ENCODE results near the gene FUBP3. TPM values are rescaled to one million over a fixed set of nuclear protein-coding genes. Genes with fewer than 3 reads are reported as not detected.

FUBP3 gene
- total RNA-seq, 1 experiment from 2014 or later: 57.3 TPM

DNA sequence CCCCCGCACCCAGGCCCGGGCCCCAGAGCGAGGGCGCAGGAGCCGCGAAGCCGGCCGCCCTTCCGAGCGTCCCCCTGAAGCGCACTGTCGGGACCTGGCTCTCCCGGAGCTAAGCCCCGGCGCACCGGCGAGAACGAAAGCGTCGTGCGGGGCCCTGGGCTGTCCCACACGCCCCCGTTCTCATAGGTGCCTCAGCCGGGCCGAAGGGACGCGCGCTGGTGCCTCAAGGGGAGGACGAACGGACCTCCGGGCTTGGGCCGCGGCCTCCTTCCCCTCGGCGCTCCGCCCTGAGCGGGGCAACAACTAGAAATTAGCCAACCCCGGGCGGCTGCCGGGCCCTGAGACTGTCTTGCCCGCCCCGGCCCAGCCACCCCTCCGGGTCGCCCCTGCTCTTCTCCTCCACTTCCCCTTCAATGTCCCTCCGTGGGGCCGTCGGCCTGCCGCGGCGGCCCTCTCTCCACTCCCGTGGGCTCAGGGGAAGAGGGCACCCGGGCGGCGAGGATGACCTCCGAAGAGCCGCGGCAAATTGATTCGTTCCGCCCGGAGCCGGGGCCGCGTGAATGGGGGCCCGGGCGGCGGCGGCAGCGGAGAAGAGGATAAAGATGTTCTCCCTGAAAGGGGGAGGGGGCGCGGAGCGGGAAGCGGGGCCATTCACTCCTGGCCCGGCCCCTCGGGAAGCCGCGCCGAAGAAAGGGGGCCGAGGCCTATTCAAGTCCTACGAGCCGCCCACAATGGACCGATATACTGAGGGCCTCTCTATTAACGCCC is 81.5 kb downstream of the FUBP3 start:
- DNase-seq (ENCODE audit: extremely low read depth, low read depth): no peak

DNA sequence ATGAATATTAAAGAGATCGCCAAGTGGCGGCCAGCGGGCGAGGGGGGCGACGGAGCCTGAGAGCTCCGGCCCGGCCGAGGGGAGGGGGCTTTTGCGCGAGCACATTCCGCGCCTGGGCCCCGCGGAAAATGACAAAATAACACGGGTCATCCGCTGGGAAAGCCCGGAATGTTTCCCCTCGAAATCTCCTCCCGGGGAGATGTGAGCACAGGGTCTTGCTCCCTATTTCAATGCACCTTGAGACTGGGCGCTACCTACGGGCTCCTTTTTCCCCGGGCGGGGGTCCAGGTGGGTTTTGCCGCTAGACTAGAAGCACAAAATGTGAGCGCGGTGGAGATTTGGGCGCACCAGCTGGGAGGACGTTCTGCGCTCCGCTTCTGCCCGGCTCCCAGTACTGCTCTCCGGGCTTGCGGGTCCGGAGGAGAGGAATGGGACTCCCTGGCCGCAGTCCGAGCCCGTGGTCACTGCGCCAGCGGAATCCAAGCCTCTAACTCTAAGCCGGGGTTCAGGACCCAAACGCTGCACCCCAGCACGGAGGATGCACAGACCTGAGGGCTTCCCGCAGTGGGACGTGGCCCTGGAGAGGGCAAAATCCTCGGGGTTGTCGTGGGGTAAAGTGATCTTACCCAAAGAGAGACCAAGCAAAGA is 82.2 kb downstream of the FUBP3 start:
- DNase-seq (ENCODE audit: extremely low read depth, low read depth): no peak

DNA sequence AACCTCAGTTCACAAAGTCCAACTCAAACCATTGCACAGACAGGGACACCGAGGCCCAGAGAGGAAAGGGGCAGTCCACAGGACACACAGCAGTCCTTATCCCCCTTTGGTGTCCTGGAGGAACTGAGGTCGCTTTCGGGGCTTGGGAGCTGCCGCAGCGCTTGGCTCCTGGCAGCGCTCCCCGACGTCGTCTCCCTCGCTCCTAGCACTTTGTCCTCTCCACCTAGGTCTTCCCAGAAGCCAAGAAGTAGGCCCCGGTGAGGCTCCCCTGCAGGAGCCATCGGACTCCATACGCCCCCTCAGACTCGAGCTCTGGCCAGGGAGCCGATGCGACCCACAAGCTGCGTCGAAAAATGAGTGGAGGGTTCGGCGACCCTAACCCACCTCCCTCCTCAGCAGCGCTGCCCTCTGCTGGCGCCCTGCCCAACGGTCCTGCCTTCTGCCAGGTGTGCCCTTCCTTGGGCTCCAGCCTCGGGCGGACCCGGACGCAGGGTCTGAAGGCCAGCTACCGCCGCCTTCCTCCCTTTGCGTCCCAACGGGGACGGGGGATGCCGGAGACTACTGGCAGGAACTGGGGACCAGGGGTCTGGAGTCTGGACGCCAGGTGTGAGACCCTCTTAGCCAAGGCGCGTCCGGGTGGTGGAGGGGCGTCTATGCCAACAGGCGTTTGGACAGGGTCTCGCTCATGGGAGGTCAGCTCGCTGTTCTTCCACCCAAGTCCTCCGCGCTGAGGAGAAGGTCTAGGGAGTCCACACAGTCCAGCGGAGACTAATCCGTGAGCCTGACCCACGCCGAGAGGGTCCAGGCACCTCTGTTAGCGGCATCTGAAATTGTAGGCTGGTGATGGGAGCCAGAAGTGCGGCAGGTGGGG is 83.0 kb downstream of the FUBP3 start:
- no peak for DNase-seq (ENCODE audit: extremely low read depth, low read depth)

DNA sequence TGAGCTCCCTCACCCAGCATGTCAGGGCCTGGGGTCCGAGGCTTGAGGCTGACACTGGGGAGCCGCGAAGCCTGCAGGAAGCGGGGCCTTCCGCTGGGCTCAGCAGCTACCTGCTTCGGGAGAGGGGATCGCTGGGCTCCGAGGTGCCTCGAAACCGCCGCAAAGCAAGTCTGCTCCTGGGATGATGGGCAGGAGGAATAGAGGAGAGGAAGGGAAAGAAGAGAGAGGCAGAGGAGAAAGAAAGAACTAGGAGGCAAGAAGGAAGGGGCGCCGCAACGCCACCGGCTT is 83.5 kb downstream of the FUBP3 start:
- DNase-seq (ENCODE audit: extremely low read depth, low read depth): no peak

DNA sequence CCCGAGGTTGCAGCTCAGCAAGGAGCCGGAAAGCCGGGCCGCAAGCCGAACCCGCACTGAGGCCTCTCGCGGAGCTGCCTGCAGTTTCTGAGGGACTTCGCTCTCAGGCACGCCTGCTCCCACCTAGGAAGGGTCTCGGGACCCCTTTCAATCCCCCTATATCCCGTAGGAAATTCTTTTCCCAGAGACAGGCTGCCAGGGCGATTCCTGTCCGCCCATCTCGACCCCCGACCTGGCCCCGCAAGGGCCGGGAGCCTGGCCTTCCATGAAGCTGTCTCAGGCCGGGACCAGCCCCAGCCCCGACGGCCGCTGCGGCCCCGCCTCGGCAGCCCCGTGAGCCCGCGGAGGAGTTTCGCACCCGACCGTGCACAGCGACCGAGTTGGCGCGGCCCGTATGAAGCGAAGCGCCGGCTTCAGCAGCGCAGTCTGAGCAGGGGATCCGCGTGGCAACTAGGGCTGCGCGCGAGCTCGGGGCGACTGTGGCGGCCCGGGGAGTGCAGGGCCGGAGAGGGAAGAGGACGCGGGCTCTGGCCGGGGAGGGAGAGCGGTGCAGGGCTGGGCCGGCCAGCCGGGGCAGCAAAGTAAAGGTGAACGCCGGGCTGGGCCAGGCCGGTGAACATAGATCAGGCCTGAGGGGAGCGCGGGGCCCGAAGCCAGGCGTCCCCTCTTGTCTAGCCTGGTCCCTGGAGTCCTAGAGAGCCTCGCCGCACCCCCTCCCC is 84.0 kb downstream of the FUBP3 start:
- DNase-seq (ENCODE audit: extremely low read depth, low read depth): no peak

DNA sequence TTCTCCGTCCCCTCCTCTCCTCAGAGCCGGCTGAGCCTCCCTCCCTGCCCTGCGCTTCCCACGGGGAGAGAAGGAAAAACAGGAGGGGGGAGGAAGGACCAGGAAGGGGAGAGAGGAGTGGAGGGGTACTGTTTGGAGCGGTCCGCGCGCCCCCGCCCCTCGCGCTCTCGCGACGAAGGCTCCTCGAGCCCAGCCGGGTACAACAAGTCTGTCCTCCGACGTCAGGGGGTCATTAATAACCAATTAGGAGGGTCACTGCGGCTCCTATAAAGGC is 84.5 kb downstream of the FUBP3 start:
- no peak for DNase-seq (ENCODE audit: extremely low read depth, low read depth)

DNA sequence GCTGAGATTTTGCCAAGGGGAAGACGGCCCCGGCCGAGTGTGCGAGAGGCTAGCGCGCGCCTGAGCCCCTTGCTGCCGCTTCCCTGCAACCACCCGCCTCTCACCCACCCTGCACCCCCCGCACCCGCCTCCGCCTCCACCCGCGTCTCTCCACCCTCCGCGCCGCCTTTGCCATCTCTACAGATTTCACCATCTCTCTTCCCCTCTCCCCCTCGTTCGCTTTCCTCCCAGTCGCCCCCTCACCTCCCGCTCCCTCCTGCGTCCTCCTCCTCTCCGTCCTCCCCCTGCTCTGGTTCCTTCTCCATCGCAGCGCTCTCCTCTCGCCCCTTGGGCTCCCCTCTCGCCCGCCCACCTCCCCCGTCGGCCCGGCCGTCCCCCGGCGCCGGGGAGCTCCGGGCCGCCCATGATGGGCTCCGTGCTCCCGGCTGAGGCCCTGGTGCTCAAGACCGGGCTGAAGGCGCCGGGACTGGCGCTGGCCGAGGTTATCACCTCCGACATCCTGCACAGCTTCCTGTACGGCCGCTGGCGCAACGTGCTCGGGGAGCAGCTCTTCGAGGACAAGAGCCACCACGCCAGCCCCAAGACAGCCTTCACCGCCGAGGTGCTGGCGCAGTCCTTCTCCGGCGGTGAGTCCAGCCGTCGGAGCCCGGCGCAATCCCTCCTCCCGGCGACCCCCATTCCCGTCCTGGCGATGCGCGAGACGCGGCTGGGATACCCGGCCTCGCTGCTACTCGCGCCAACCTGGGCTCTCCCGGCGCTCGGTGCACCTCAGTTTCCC is 85.1 kb downstream of the FUBP3 start, which contains the start of gene PRDM12:
TSS of gene PRDM12 (plus strand) at position 344 of the 778 bp plus-strand sequence. CDS start at position 404, 60 bp downstream.
- no peak for DNase-seq (ENCODE audit: extremely low read depth, low read depth)

DNA sequence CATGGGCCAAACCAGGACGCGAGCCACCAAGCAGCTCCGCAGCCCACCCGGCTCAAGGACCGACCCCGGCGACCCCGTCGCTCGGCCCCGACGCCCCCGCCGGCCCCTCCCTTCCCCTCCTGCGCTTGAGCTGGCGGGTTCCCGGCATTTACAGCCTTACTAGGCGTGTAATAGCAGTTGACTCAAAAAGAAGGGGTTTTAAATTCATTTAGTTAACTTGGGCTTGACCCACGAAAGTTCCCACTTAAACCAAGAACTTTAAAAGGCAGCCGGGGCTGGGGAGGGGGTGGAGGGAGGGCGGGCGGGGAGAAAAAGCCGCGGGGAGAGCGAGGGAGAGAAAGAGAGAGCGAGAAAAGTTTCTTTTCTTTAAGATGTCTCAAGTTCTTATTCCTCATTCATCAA is 85.7 kb downstream of the FUBP3 start:
- no peak for DNase-seq (ENCODE audit: extremely low read depth, low read depth)

DNA sequence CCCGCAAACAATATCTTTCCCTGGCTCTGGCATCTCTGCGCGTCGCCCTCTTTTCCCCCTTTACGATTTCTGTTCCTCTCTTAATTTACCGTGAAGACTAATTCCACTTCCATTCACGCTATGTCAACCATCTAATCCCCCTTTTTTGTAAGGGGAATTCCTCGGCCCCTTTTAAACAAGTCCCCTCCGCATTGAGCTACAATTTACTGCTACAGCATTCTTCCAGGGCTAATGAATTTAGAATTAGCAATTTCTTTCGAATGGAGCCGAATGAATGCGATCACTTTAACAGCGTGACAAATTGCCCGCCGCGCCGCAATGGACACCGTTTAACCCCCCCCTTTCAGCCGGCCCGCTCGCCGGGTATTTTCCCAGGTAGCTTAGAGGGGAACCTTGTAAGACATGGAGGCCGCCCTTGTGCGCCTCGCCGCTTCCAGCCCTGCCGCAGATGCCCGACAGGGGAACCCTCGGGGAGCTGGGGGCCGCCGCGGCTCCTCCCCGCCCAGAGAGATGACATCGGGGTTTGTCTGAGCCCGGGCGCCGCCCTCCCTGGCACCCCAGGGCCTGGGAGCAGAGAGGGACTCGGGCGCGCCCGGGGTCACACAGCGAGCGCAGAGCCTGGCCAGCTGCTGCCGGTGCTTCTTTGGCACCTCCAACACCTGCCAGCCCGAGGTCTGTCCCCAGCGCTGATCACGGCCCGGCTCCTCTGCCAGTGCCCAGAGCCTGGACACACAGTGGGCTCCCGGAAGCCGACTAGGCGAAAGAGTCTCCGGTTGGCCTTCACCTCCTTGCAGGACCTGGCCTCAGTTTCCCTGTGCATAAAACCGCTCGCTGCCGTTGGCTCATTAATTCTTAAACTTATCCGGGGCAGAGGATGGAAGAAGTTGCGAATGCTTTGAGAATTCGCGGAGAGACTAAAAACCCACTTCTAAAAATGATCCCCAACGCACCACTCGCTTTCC is 86.3 kb downstream of the FUBP3 start:
- no peak for DNase-seq (ENCODE audit: extremely low read depth, low read depth)

DNA sequence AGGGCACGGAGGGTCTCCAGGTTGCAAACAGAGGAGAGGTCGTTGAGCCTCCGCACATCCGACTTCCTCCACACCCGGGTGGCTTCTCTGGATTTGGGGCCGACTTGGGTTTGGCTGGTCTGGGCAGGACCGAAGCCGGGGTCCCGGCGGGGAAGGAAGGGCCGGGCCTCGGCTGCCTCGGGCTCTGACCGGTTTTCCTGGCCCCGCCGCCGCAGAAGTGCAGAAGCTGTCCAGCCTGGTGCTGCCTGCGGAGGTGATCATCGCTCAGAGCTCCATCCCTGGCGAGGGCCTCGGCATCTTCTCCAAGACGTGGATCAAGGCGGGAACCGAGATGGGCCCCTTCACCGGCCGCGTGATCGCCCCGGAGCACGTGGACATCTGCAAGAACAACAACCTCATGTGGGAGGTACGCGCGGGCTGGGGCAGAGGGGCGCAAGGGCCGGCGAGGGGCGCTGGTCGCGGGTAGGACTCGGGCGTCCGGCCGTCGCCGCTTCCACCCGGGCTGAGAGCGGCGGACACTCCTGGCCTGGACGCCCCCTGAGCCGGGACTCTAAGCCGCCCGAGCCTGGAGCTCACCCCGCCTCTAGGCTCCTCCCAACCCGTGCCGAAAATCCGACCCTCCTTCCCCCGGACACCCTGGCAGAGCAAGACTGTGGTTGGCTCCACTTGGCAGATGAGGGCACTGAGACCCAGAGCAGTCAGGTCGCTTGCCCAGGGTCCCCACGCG is 87.2 kb downstream of the FUBP3 start:
- no peak for DNase-seq (ENCODE audit: extremely low read depth, low read depth)

DNA sequence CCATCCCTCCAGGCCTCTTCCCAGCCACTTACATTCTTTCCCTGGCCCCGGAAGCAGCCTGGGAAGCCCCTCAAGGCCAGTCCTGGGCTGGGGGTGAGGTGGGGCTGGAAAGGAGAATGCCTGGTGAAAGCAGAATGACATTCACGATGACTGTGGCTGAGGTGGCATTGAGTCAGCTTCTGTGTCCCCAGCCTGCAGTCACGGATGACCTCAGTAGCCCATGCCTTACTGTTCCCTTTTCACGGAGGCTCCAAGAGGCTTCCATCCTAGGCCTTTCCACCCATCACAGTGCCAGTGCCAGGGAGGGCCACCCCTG is 87.7 kb downstream of the FUBP3 start:
- no peak for DNase-seq (ENCODE audit: extremely low read depth, low read depth)

DNA sequence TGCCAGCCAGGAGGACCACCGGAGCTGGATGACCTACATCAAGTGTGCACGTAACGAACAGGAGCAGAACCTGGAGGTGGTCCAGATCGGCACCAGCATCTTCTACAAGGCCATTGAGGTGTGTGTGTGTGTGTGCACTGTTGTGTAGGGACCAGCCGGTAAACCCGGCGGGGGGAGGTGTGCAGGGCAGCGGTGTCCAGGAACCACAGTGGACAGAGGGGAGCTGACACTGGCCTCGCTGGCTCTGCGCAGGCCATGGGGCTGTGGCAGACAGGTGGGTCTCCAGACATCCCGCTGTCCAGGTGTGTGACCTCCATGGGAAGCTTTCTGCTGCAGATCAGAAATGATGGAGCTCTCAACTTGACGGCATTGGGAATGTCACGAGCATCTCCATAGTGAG is 88.8 kb downstream of the FUBP3 start:
- DNase-seq (ENCODE audit: extremely low read depth, low read depth): no peak

DNA sequence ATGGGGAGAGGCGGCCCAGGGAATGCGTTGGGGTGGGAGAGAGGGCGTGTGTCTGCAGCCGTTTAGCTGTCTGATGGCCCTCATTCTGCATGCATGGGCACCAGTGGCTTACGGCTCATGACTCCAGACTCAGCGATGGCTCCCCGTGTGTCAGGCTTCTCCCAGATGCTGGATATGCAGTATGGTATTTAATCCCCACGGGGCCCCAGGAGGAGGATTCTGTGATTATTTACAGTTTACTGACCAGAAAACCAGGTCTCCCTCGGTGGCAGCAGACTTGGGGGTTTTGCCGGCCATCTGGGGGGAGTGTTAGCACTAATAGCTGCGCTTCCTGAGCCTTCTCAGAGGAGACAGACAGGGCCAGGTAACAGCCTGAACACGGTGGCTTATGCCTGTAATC is 89.3 kb downstream of the FUBP3 start:
- DNase-seq (ENCODE audit: extremely low read depth, low read depth): no peak

DNA sequence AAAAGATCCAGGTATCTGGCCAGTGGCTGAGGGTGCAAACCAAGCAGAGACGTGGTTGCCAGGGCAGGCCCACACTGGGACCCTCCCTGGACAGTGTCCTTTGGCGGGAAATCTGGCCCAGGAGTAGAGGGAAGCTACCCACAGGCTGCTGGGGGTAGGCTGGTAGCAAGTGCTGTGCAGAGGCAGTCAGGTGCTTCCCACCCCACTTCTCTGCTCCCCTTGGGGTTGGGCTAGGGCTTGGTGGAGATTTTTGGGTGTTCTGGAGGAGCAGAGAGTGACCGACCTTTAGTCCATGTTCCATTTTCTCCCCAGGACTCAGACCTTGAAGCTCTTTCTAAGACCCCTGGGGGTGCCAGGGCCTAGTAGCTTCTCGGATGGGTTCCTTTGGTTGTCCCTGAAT is 90.6 kb downstream of the FUBP3 start:
- DNase-seq (ENCODE audit: extremely low read depth, low read depth): no peak

DNA sequence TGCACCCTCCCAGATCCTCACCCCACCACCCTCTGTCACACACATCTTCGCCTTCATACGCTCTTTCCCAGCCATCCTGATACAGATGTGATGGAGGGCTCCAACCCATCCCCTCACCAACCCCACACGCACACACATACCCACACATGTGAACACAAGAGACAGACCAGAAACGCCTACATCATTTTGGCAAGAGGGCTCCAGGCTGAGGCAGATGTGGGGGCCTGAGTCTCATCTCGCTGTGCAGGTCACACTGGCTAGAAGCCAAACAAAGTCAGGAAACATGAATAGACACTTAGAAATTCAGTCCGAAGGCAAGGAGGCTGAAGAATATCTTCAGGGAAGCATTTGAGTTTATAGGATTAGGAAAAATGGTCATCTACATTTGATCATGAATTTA is 91.3 kb downstream of the FUBP3 start:
- no peak for DNase-seq (ENCODE audit: extremely low read depth, low read depth)

DNA sequence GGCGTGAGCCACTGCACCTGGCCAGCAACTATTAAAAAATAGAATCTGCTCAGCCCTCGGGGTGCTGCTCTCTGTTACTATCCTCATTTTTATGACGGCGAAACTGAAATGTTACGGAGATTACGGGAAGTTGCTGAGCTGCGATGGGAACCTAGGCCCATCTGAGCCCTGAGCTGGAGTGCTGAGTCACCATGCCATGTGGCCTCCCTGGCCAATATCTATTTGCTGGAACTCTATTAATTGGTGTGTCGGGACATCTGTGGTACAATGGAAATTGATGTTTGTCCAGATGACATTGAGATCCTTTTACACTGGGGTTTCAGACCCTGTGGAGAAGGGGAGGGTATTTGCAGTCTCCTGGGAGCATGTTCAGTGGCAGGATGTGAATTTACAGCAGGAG is 93.1 kb downstream of the FUBP3 start:
- DNase-seq (ENCODE audit: extremely low read depth, low read depth): no peak

DNA sequence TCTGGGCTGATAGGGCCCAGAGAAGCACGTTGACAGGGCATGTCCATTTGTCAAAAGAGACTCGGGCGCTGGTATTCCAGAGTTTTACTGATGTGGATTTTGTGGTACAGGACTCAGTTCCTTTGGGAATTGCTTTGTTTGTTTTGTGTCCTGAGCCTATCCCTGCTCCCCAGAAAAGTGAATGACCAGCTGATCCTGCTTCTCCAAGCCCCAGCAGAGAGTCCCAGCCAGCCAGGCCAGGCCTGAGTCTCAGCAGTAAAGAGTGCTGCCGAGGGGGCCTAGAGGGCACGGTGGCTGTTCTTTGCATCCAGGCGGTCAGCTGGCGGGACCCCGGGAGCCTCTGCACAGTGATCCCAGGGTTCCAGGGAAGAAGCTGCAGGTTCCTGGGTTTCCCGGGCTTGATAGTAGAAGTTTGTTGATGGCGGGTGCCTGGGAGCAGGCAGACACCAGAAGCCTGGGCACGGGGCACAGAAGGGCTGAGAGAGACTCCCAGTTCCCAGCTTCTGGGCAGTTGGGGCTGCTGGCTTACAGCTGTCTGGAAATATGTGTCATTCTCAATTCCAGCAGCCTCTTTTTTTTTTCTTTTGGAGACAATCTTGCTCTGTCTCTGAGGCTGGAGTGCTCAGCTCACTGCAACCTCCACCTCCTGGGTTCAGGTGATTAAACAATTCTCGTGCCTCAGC is 93.7 kb downstream of the FUBP3 start:
- DNase-seq (ENCODE audit: extremely low read depth, low read depth): no peak

DNA sequence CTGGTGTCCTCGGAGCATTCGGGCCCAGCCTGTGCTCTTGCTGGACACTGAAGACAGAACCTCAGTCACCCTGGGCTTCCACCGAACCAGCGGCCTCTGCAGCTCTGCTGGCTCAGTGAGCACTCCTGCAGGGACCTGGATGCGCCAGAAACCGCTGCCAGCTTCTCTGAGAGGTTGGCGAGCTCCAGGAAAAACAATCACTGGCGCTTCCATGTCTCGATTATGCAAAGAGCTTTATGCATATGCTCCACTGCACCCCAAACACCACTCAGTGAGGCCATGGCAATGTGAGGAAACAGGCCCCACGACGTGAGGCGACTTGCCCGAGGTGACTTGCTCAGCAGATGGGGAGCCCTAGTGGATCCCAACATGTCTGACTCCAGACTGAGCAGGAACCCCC is 96.0 kb downstream of the FUBP3 start:
- no peak for DNase-seq (ENCODE audit: extremely low read depth, low read depth)
